A549 treated with Hydrocortisone at 1 μM for 4 hours (cell line): ENCODE measurements around the gene ZNF844. TPM values are rescaled to one million over a fixed set of nuclear protein-coding genes. Genes with fewer than 3 reads are reported as not detected.

Experiments
- total RNA-seq: library from RNA; stranded (reverse); fragments of 200-300 nt; extraction: Qiagen RNA extraction; gene quantifications from 5 replicates; pipeline ENCODE4 v1.2.3, GENCODE V29; 2022

ZNF844 gene
- not detected in 5 replicates for total RNA-seq

DNA sequence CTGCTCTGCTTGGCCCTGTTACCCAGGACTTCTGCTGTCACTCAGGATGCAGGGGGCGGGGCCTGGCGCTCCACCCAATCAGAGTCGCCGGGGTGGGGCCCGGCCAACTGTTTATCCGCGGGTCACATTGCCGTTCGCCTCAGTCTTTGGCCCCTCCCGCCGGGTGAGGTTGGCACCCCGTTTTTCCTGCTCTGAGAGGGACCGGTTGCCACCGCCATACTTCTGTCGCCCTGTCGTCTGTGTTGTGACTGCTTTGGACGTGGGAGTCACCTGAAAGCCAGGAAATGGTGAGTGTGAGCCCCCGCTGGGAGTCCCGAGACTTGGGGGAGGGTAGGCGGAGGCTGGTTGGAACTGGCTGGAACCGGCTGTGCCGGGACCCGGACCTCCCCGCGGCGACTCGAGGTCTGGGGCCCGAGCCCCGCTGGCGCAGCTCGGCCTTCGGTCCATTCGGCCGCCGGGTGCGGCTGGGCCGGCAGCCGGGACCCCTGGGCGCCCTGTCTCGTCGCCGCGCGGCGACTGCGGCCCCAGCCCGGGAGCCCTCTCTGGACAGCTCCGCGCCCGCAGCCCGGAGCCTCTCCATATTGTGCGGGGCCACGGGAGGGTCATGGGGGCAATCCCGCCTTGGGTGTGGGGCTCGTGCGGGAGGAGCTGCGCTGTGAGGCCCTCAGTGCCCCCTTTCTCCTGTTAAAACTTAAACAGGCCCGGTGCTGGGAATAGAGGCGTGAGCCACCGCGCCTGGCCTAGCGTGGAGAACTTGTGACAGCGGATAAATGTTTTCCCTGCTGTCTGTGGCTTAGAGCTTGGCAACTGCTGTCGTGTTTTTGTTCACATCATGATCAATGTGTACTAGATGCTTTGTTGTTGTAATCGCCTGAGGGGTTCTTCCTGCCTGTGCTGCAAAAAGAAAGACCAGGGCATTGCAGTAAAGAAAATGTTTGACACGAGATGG is at the start of gene ZNF844:
Gene ZNF844 (plus strand): TSS at position 142 of the 949 bp plus-strand sequence. CDS start 143 bp downstream, at position 285.

GRCh38 chr19:12035220-12036172 is 29.0 kb upstream of the ZNF844 start, which contains the start of gene ZNF433:
TSS of gene ZNF433 (minus strand) at chr19:12035679. CDS start at chr19:12035539, 140 bp downstream.

GRCh38 chr19:12052497-12053169 is 11.9 kb upstream of the ZNF844 start, which contains the start of gene ZNF878:
TSS of gene ZNF878 (minus strand) at chr19:12052961. CDS start at chr19:12052801, 160 bp downstream.

Other genes starting within 250 kb of the ZNF844 start
- gene ZNF439, start 216.0 kb upstream of the ZNF844 start, total RNA-seq: not detected in 5 replicates
- not detected in 5 replicates for gene ZNF69, start 176.9 kb upstream of the ZNF844 start, total RNA-seq
- gene ZNF700, start 139.6 kb upstream of the ZNF844 start, total RNA-seq: 0.20 to 0.33 TPM (median 0.29 TPM) in 5 replicates
- gene ZNF763, start 99.7 kb upstream of the ZNF844 start, total RNA-seq: not detected in 5 replicates
- not detected in 5 replicates for gene ZNF433, start 29.1 kb upstream of the ZNF844 start, total RNA-seq
- gene ZNF878, start 11.8 kb upstream of the ZNF844 start, total RNA-seq: not detected in 5 replicates
- gene ZNF20, start 75.6 kb downstream of the ZNF844 start, total RNA-seq: 0.08 to 0.44 TPM (median 0.20 TPM) in 4 of 5 replicates, not detected in the other
- gene ZNF625, start 92.0 kb downstream of the ZNF844 start, total RNA-seq: not detected in 5 replicates
- gene ZNF136, start 98.4 kb downstream of the ZNF844 start, total RNA-seq: 1.4 to 2.9 TPM (median 1.4 TPM) in 5 replicates
- gene ZNF44, start 230.2 kb downstream of the ZNF844 start, total RNA-seq: 0.54 to 1.4 TPM (median 0.89 TPM) in 5 replicates